GM19324 (cell line): ENCODE measurements around the gene CACNA1I.

Experiments
- ATAC-seq: cut with Tn5 transposase; IDR thresholded peaks from one replicate; pipeline ENCODE4 v1.9.1; 2021; ENCODE audit warnings: mild to moderate bottlenecking, moderate library complexity; ENCODE audit not compliant: unreplicated experiment, low FRiP score

The CACNA1I gene

GRCh38 chr22:39664485-39665200, 94.1 kb downstream of the CACNA1I start:
- ATAC-seq, result no peak

- no peak for ATAC-seq
Observed at GRCh38 chr22:39665229-39665628, 94.7 kb downstream of the CACNA1I start.

GRCh38 chr22:39665661-39666431, 95.3 kb downstream of the CACNA1I start:
- no peak for ATAC-seq

- no peak for ATAC-seq
Observed at GRCh38 chr22:39666495-39666894, 95.9 kb downstream of the CACNA1I start.

GRCh38 chr22:39666926-39667325, 96.4 kb downstream of the CACNA1I start:
- no peak for ATAC-seq

- ATAC-seq, result no peak
Observed at GRCh38 chr22:39669432-39669831, 98.9 kb downstream of the CACNA1I start.

GRCh38 chr22:39671936-39672335, 101.4 kb downstream of the CACNA1I start:
- no peak for ATAC-seq

- ATAC-seq, result no peak
Observed at GRCh38 chr22:39674536-39674935, 104.0 kb downstream of the CACNA1I start.

- no peak for ATAC-seq
Observed at GRCh38 chr22:39675947-39676346, 105.4 kb downstream of the CACNA1I start.

- no peak for ATAC-seq
Observed at GRCh38 chr22:39677967-39678366, 107.4 kb downstream of the CACNA1I start.

GRCh38 chr22:39678862-39679490, 108.4 kb downstream of the CACNA1I start:
- ATAC-seq, result no peak

- no peak for ATAC-seq
Observed at GRCh38 chr22:39679652-39680051, 109.1 kb downstream of the CACNA1I start.

GRCh38 chr22:39680486-39680885, 109.9 kb downstream of the CACNA1I start:
- no peak for ATAC-seq

- ATAC-seq, result no peak
Observed at GRCh38 chr22:39681038-39681861, 110.7 kb downstream of the CACNA1I start.

GRCh38 chr22:39682994-39683393, 112.4 kb downstream of the CACNA1I start:
- ATAC-seq, result no peak

- ATAC-seq, result no peak
Observed at GRCh38 chr22:39683639-39684038, 113.1 kb downstream of the CACNA1I start.

GRCh38 chr22:39684702-39685281, 114.2 kb downstream of the CACNA1I start:
- ATAC-seq, result no peak

- ATAC-seq, result no peak
Observed at GRCh38 chr22:39685336-39686177, 115.0 kb downstream of the CACNA1I start.

GRCh38 chr22:39686178-39686620, 115.6 kb downstream of the CACNA1I start:
- ATAC-seq, result no peak
